ENCODE results near the gene SPPL2B. TPM values are rescaled to one million over a fixed set of nuclear protein-coding genes. Genes with fewer than 3 reads are reported as not detected.

Gene SPPL2B
- total RNA-seq, 1 donor from 2014 or later: 69.7 TPM

DNA sequence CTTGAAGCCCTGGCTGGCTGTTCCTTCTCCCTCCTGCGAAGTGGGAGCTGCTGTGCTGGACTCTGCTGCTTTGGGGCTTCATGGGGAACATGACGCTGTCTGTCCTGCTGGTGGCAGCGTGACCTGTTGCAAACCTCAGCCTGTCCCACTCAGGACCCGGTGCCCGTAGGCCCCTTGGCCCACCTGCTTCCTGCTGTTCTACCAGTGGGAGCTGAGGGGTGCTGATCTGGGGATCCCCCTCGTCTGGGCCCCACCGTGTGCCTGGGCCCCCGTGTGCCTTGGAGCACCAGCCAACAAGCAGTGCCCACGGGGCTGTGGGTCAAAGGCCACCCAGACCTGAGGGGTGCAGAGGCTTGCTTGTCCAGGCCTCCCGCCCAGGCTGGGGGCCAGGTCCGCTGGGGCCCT lies 5.3 kb downstream of the SPPL2B start:
- Mint-ChIP-seq H3K27ac (peak overlapping the region; percentile 58), H3K4me1 (peaks cover 34% of the 10 kb centered on the region)

DNA sequence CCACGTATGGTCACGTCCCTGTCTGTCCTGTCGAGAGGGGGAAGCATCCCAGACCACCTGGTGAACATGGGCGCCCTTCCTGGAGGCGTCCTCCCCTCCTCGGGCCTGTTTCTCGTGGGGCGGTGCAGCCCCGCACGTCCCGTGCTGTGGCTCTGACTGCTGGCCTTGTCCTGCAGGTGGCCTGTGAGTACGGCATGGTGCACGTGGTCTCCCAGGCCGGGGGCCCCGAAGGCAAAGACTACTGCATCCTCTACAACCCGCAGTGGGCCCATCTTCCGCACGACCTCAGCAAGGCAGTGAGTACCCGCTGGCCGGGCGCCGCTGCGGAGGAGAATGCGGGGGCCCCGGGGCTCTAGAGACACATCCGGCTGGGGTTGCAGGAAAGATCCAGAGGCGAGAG lies 5.9 kb downstream of the SPPL2B start:
- no peak for DNase-seq
- intact Hi-C loops (cut with micrococcal nuclease): no loop called here
- Mint-ChIP-seq H3K36me3 (ENCODE audit: low read depth) (peaks cover 15% of the 10 kb centered on the region), H3K9me3 (peaks cover 10% of the 10 kb centered on the region), H3K4me3 (no peak overlapping the region), H3K4me1 (peaks cover 30% of the 10 kb centered on the region), H3K27me3 (no peaks in the 10 kb centered on the region), H3K27ac (no peak overlapping the region)

More for the DNA sequence above, 5.3 kb downstream of the SPPL2B start:
- Mint-ChIP-seq H3K4me3 (peak overlapping the region; percentile 44), H3K36me3 (ENCODE audit: low read depth) (peaks cover 17% of the 10 kb centered on the region), H3K9me3 (peaks cover 10% of the 10 kb centered on the region), H3K27me3 (no peaks in the 10 kb centered on the region)
- intact Hi-C loops (cut with micrococcal nuclease): no loop called here
- no peak for DNase-seq

- peaks cover 10% of the 10 kb centered on the region for H3K9me3 Mint-ChIP-seq
- H3K4me3 Mint-ChIP-seq: no peak overlapping the region
These were observed 6.7 kb downstream of the SPPL2B start for GRCh38 chr19:2334986-2335846.

GRCh38 chr19:2335848-2336247 lies 7.4 kb downstream of the SPPL2B start:
- Mint-ChIP-seq H3K4me3 (no peak overlapping the region), H3K27me3 (no peaks in the 10 kb centered on the region), H3K36me3 (ENCODE audit: low read depth) (peaks cover 15% of the 10 kb centered on the region), H3K4me1 (peaks cover 22% of the 10 kb centered on the region), H3K27ac (no peak overlapping the region), H3K9me3 (peaks cover 10% of the 10 kb centered on the region)
- intact Hi-C loops (cut with micrococcal nuclease): no loop called here
- DNase-seq: no peak

More at GRCh38 chr19:2334986-2335846, 6.7 kb downstream of the SPPL2B start:
- no peak overlapping the region for H3K27ac Mint-ChIP-seq
- intact Hi-C loops (cut with micrococcal nuclease): no loop called here
- H3K36me3 Mint-ChIP-seq (ENCODE audit: low read depth): peaks cover 15% of the 10 kb centered on the region
- H3K27me3 Mint-ChIP-seq: no peaks in the 10 kb centered on the region
- peak; percentile 70 for DNase-seq
- peaks cover 24% of the 10 kb centered on the region for H3K4me1 Mint-ChIP-seq

- Mint-ChIP-seq H3K4me3 (no peak overlapping the region), H3K36me3 (ENCODE audit: low read depth) (peaks cover 17% of the 10 kb centered on the region), H3K4me1 (peaks cover 16% of the 10 kb centered on the region), H3K27ac (no peak overlapping the region), H3K9me3 (peaks cover 10% of the 10 kb centered on the region), H3K27me3 (no peaks in the 10 kb centered on the region)
- DNase-seq: no peak
- intact Hi-C loops (cut with micrococcal nuclease): no loop called here
These were observed 8.2 kb downstream of the SPPL2B start for GRCh38 chr19:2336528-2337328.

DNA sequence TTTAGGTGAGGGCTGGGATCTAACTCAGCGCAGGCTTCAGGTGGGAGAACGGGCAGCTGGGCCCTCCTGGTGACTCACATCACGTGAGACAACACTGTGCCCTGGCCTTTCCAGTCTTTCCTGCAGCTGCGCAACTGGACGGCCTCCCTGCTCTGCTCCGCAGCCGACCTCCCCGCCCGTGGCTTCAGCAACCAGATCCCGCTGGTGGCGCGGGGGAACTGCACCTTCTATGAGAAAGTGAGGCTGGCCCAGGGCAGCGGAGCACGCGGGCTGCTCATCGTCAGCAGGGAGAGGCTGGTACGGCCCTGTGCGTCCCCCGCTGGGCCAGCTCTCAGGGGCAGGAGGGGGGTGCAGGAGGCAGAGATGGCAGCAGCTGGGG lies 8.8 kb downstream of the SPPL2B start:
- H3K36me3 Mint-ChIP-seq (ENCODE audit: low read depth): peaks cover 16% of the 10 kb centered on the region
- no peaks in the 10 kb centered on the region for H3K27me3 Mint-ChIP-seq
- no peak for DNase-seq
- H3K9me3 Mint-ChIP-seq: peaks cover 10% of the 10 kb centered on the region
- H3K4me3 Mint-ChIP-seq: no peak overlapping the region
- peaks cover 12% of the 10 kb centered on the region for H3K4me1 Mint-ChIP-seq
- intact Hi-C loops (cut with micrococcal nuclease): no loop called here
- H3K27ac Mint-ChIP-seq: no peak overlapping the region

GRCh38 chr19:2338055-2338615 lies 9.7 kb downstream of the SPPL2B start:
- intact Hi-C loops (cut with micrococcal nuclease): no loop called here
- Mint-ChIP-seq H3K27ac (no peak overlapping the region), H3K9me3 (peaks cover 10% of the 10 kb centered on the region), H3K36me3 (ENCODE audit: low read depth) (peaks cover 16% of the 10 kb centered on the region), H3K4me3 (no peak overlapping the region), H3K27me3 (no peaks in the 10 kb centered on the region), H3K4me1 (peaks cover 8% of the 10 kb centered on the region)
- DNase-seq: no peak

DNA sequence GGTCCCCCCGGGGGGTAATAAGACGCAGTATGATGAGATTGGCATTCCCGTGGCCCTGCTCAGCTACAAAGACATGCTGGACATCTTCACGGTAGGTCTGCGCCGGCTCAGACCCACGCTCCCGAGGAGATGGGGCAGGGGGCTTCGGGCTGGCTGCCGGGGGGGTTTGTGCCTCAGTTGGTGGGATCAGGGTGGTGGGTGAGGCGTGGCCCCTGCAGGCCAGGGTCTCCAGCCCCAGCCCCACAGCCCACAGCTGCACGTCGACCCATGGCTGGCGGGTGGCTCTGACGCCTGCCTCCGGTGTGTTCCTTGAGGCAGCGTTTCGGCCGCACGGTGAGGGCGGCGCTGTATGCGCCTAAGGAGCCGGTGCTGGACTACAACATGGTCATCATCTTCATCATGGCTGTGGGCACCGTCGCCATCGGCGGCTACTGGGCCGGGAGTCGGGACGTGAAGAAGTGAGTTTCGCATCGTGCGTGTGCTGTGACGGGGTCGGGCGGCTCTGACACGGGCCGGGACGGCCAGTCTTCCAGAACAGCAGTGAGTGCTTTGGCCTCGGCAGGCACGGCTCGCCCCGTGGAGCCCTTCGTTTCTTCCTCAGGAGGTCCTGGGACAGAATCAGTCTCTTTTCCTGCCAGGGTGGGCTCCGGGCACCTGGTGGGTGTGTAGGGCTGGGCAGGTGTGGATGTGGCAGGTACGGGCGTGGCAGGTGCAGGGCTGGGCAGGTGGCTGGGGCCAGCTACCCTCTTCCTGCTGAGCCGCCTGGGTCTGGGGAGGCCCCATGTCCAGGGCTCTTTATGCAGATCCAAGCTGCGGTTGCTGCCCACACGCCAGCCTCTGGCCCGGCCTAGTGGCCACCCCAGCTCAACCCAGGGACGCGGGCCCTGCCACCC lies 10.5 kb downstream of the SPPL2B start:
- no peak for DNase-seq
- intact Hi-C loops (cut with micrococcal nuclease): no loop called here
- Mint-ChIP-seq H3K27ac (no peak overlapping the region), H3K36me3 (ENCODE audit: low read depth) (peaks cover 16% of the 10 kb centered on the region), H3K4me3 (no peak overlapping the region), H3K9me3 (peaks cover 10% of the 10 kb centered on the region), H3K27me3 (no peaks in the 10 kb centered on the region), H3K4me1 (peaks cover 8% of the 10 kb centered on the region)

DNA sequence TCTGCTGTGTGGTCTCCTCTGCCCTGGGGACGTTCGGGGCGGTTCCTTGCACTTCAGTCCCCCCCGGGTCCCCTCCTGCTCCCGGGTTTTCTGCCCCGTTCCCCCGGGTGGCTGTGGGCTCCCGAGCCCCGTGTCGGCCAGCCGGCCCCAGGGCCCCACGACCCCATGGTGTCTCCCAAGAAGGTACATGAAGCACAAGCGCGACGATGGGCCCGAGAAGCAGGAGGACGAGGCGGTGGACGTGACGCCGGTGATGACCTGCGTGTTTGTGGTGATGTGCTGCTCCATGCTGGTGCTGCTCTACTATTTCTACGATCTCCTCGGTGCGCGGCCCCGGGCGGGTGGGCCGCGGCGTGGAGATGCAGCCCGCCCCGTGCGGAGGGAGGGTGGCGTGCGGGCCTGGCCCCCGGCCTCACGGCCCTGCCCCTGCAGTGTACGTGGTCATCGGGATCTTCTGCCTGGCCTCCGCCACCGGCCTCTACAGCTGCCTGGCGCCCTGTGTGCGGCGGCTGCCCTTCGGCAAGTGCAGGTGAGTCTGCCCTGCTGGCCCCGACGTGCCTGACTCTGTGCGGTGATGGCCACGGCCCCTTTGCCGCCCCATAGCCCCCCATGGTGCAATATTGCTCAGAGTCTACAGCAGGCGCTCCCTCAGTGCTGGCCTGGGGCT lies 11.3 kb downstream of the SPPL2B start:
- H3K4me1 Mint-ChIP-seq: peaks cover 8% of the 10 kb centered on the region

GRCh38 chr19:2340496-2341243 lies 12.2 kb downstream of the SPPL2B start:
- Mint-ChIP-seq H3K9me3 (peaks cover 6% of the 10 kb centered on the region), H3K27ac (no peak overlapping the region), H3K4me1 (peaks cover 7% of the 10 kb centered on the region), H3K27me3 (no peaks in the 10 kb centered on the region), H3K4me3 (no peak overlapping the region), H3K36me3 (ENCODE audit: low read depth) (peaks cover 14% of the 10 kb centered on the region)
- DNase-seq: no peak
- intact Hi-C loops (cut with micrococcal nuclease): no loop called here

More for the DNA sequence above, 11.3 kb downstream of the SPPL2B start:
- Mint-ChIP-seq H3K27ac (no peak overlapping the region), H3K36me3 (ENCODE audit: low read depth) (peaks cover 16% of the 10 kb centered on the region), H3K9me3 (peaks cover 10% of the 10 kb centered on the region), H3K4me3 (no peak overlapping the region), H3K27me3 (no peaks in the 10 kb centered on the region)
- no peak for DNase-seq
- intact Hi-C loops (cut with micrococcal nuclease): no loop called here

- Mint-ChIP-seq H3K4me3 (no peak overlapping the region), H3K36me3 (ENCODE audit: low read depth) (peaks cover 11% of the 10 kb centered on the region), H3K4me1 (peaks cover under 1% of the 10 kb centered on the region), H3K27ac (no peak overlapping the region), H3K27me3 (no peaks in the 10 kb centered on the region), H3K9me3 (peaks cover under 1% of the 10 kb centered on the region)
- intact Hi-C loops (cut with micrococcal nuclease): no loop called here
- DNase-seq: no peak
These were observed 12.8 kb downstream of the SPPL2B start for GRCh38 chr19:2341244-2341751.

DNA sequence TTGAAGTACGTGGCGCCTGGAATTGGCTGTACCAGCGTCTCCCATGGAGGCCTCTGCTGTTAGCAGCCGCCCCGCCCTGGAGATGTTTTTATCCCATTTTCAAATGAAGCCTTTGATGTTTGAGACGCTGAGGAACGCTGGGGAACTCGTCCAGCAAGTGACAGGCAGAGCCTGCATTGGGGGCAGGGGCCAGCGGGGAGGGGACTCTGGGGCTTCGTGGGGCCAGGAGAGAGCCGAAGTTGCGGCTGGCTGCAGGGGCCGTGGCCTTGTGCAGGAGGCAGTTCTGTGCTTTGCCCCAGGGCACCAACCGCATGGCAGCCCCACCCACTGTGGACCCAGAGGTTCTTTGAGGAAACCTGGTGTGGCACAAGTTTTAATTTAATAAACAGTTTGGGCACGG lies 13.5 kb downstream of the SPPL2B start:
- Mint-ChIP-seq H3K27me3 (no peaks in the 10 kb centered on the region), H3K4me3 (no peak overlapping the region), H3K4me1 (no peaks in the 10 kb centered on the region), H3K27ac (no peak overlapping the region), H3K9me3 (no peaks in the 10 kb centered on the region), H3K36me3 (ENCODE audit: low read depth) (peaks cover 8% of the 10 kb centered on the region)
- intact Hi-C loops (cut with micrococcal nuclease): no loop called here
- no peak for DNase-seq
